ENCODE measurements around the gene BANF1.

The BANF1 gene, protein sequence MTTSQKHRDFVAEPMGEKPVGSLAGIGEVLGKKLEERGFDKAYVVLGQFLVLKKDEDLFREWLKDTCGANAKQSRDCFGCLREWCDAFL

GRCh38 chr11:66001942-66002647 lies at the start of gene BANF1, which contains the start of gene EIF1AD:
Gene BANF1 (plus strand): TSS chr11:66002503. CDS start chr11:66003251, 748 bp downstream.
Gene EIF1AD (minus strand): TSS chr11:66002157. CDS start chr11:66000389, 1,768 bp downstream.
- peak; percentile 100 for DNase-seq

DNA sequence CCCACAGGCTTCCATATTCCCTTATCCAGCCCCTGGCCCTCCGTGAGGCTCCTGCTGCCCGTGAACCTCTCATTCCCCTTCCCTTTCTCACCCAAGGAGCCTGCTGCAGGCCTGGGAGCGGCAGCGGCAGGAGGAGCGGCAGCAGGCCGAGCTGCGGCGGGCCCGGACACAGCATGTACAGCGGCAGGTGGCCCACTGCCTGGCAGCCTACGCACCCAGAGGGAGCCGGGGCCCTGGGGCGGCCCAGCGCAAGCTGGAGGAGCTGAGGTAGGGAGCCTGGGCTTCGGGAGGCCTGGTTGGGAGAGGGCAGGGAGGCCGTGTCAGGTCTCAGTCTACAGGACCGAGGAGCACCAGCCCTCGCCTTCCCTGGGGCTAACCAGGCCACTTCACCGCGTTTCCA lies 48.8 kb upstream of the BANF1 start:
- DNase-seq, result no peak

- DNase-seq, result no peak
Observed at GRCh38 chr11:65954771-65955170, 47.5 kb upstream of the BANF1 start.

DNA sequence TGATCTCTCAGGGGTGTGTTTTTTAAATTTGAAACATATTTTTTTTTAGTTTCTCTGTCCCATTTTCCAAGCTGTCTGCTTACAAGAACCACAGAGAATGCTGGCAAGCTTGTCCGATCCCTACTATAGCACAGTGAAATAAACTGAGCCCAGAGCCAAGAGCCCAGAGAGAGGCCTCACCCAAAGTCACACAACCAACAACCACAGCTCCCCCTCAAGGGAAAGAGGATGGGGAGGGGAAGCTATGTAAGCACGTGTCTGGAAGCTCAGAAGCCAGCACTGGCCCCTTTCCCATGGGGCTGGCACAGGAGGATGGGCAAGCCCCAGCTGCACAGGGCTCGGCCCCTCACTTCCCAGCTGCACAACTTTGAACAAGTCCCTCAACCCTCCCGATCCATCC lies 44.0 kb upstream of the BANF1 start:
- DNase-seq, result peak; percentile 42

DNA sequence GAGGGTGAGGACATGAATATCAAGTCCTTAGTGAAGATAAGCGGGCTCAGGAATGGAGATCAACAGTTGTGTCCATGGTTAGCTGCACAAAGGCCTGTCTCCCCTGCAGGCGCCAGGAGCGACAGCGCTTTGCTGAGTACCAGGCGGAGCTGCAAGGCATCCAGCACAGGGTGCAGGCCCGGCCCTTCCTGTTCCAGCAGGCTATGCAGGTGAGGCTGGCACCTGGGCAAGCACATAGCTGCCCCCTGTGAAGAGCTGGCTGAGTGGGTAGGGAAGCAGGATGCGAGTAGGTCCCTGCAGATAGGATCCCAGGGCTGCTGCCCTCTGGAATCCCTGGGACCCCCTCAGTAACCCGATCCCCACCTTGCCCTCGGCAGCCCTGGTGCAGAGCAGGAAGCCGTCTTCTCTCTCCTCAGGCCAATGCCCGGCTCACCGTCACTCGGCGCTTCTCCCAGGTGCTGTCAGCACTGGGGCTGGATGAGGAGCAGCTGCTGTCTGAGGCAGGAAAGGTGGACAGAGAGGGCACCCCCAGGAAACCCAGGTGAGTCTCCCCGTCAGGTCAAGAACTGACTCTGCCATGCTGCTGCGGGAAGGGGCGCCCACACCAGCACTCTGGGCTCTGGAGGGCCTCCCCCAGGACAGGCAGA lies 43.4 kb upstream of the BANF1 start:
- no peak for DNase-seq

- DNase-seq, result no peak
Observed at GRCh38 chr11:65960824-65961266, 41.5 kb upstream of the BANF1 start.

DNA sequence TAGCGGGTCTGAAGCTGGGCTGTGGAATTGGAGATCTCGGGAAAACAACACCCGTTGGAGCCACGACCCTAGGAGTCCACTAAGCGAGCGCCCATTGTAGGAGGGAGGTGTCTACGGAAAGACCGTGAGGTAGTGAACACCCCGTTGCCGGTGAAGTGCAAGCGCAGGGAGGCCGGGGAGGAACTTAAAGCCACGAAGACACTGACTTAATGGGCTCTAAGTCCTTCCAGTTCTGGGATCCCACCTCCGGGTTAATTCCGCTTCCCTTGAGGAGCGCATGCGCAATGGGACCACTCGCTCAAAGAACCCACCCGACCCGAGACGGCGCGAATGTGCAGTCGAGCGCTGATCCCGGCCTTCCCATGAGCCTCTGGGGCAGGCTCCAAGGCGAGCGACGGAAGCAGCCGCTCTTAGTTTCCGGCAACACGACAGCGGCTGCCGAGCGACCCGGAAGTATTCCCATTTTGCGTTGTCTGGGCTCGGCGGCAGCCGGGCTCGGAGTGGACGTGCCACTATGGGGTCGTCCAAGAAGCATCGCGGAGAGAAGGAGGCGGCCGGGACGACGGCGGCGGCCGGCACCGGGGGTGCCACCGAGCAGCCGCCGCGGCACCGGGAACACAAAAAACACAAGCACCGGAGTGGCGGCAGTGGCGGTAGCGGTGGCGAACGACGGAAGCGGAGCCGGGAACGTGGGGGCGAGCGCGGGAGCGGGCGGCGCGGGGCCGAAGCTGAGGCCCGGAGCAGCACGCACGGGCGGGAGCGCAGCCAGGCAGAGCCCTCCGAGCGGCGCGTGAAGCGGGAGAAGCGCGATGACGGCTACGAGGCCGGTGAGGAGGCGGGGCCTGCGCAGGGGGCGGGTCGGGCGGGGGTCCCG lies 40.8 kb upstream of the BANF1 start, which contains the start of gene SART1:
Gene SART1, plus strand, starts transcription at position 468 of the 874 bp plus-strand sequence. Its CDS starts 47 bp downstream, at position 515.
- peak; percentile 100 for DNase-seq

- no peak for DNase-seq
Observed at GRCh38 chr11:65962141-65962564, 40.1 kb upstream of the BANF1 start.

DNA sequence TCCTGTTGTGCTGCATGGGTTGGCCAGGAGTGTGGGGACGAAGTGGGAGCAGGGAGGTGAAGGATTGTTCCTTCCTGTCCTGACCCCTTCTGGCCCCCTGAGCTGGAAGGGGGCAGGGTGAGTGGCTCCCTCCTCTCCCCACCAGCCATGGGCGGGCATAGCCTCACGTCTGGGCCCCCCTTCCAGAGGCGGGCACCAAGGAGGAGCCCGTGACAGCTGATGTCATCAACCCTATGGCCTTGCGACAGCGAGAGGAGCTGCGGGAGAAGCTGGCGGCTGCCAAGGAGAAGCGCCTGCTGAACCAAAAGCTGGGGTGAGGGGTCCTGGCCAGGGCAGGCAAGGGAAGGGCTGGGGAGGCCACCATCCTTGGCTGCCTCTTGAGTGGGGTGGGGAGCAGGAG lies 37.4 kb upstream of the BANF1 start:
- no peak for DNase-seq

DNA sequence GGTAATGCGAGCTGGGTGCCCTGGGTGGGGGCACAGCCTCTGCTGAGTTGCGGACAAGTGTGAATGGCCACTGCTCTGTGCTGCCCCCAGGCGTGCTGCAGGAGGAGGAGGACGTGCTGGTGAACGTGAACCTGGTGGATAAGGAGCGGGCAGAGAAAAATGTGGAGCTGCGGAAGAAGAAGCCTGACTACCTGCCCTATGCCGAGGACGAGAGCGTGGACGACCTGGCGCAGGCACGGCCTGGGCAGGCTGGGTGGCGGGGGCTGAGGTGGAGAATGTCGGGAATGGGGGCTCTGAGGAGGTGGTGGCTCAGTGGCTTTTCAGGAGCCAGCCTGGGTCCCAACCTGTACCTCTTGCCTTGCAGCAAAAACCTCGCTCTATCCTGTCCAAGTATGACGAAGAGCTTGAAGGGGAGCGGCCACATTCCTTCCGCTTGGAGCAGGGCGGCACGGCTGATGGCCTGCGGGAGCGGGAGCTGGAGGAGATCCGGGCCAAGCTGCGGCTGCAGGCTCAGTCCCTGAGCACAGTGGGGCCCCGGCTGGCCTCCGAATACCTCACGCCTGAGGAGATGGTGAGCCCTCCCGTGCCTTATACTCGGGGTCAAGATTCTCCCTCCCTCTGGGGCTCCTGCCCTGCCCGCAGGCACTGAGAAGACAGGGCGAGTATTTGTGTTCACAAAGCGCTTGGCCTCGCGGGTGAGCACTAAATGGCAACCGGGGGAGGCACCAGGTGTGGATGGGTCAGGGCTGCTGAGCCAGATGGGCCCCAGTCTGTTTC lies 36.1 kb upstream of the BANF1 start:
- DNase-seq, result no peak

DNA sequence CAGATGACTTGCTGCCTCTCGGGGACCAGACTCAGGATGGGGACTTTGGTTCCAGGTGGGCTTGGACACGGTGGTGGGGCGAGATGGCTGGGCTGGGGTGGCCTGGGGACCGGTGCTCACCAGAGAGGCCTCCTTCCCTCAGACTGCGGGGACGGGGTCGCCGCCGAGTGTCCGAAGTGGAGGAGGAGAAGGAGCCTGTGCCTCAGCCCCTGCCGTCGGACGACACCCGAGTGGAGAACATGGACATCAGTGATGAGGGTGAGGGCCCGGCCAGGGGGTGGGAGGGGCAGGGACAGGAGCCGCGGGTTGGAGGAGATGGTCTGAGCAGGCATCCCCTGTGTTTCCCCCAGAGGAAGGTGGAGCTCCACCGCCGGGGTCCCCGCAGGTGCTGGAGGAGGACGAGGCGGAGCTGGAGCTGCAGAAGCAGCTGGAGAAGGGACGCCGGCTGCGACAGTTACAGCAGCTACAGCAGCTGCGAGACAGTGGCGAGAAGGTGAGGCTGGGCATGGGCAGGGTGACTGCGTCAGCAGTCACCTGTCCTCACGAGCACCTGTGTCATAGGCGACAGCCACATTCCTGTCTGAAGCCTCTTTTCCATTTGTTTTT lies 34.9 kb upstream of the BANF1 start:
- DNase-seq, result no peak

DNA sequence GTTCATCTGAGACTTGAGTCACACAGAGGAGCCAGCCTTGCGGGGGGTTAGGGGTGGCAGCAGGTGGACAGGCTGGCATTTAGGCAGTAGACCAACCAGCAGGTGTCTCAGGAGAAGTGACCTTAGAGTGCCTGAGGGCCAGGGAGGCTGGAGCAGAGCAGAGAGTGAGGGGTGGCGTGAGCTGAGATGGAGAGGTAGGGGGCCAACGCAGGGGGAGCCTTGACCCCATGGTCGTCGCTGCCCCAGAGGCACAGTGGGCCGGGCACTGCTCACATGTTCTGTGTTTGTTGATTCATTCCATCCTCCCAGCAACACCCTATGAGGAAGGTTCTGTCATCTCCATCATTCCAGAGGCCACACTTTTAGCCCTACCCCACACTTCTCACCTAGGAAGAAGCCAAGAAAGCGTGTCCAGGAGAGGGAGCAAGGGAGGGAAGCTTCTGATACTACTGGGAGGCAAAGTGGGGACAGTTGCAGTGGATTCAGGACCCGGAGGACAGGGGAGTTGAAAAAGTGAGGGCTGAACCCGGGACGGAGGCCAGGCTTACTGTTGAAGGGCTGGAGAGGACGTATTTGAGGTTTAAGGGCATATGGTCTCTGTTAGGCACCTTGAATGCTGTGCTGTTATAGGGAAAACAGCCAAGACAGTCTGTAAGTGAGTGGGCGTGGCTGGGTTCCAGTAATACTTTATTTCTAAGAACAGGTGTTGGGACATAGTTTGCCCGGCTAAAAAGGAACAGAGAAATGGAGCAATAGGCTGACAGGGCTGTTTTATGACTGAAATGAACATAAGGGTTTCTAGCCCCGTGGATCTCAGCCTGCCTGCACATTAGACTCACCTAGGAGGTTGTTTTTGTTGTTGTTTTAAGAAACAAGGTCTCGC lies 33.5 kb upstream of the BANF1 start:
- peak; percentile 44 for DNase-seq

- DNase-seq, result no peak
Observed at GRCh38 chr11:65972116-65972515, 30.2 kb upstream of the BANF1 start.

DNA sequence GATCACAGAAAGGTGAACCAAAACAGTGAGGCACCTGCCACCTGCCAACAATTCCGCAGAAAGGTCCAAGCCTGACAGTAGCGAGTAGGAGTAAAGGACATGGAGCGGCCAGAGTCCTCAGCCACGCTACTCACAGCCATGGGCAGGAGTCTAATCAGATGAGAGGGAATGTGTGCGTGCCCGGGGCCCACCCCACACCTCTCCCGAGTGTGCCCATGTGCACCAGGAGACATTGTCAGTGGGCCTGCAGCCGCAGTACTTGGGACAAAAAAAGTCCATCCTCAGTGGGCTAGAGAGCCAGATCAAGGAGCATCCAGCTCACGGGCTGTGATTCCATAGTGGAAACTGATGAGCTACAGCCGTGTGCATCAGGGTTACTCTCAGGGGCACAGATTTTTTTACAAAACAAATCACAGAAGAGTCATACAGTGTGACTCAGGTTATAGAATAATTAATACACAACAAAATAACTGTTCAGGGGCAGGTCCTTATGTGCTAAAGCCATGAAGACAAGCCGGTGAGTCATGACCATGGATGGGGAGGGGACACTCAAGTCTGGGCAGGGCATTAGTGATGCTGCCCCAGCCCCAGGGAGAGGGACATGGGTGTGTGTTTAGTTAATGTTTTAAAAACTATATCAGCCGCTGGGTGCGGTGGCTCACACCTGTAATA lies 28.7 kb upstream of the BANF1 start:
- DNase-seq, result no peak

- no peak for DNase-seq
Observed at GRCh38 chr11:65975771-65976170, 26.5 kb upstream of the BANF1 start.

DNA sequence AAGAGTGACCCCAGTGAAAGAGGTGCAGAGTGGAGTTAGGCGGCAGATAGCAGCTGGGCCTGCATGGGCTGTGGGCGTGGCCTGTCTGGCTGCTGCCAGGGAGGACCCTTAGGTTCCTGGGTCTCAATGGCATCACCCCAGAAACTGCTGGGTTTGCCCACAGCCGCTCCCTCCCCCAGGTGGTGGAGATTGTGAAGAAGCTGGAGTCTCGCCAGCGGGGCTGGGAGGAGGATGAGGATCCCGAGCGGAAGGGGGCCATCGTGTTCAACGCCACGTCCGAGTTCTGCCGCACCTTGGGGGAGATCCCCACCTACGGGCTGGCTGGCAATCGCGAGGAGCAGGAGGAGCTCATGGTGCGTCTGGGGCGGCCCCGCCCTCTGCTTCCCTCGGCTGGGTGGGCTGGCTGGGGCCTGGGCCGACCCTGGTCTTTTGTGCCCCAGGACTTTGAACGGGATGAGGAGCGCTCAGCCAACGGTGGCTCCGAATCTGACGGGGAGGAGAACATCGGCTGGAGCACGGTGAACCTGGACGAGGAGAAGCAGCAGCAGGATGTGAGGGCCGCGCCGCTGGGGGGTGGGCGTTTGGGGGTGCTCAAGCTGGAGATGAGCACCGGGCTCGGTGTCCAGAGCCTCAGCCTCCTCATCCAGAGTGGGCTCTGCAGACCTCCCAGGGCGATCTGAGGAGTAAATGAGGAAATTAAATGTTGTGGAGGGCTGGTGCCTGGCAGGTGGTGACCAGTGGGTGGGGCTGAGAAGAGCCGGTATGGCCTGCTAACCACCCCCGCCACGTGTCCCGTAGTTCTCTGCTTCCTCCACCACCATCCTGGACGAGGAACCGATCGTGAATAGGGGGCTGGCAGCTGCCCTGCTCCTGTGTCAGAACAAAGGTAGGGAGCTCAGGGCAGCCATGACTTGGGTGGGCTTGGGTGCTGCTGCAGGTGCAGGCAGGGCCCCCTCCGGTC lies 25.8 kb upstream of the BANF1 start:
- no peak for DNase-seq

GRCh38 chr11:65977621-65978390 lies 24.5 kb upstream of the BANF1 start:
- DNase-seq, result no peak

Data from hematopoietic multipotent progenitor cell treated with erythropoietin and hydrocortisone succinate and interleukin-3 and kit ligand, for 4 days (in vitro differentiated cells).